ENCODE data around the gene OR5B12. TPM values are rescaled to one million over a fixed set of nuclear protein-coding genes. Genes with fewer than 3 reads are reported as not detected.
"Not testable (repeated sequence)": the region's sequence is repeated elsewhere in the genome, so short reads cannot be mapped to it uniquely, and the experiment has no call there.

Gene OR5B12
- total RNA-seq, 2 experiments from 2014 or later: not detected

GRCh38 chr11:58429273-58429672 lies 12.8 kb downstream of the OR5B12 start:
- Mint-ChIP-seq H3K27me3 (ENCODE audit: low read depth) (peaks cover 2% of the 10 kb centered on the region), H3K36me3 (ENCODE audit: low read depth) (no peaks in the 10 kb centered on the region)

DNA sequence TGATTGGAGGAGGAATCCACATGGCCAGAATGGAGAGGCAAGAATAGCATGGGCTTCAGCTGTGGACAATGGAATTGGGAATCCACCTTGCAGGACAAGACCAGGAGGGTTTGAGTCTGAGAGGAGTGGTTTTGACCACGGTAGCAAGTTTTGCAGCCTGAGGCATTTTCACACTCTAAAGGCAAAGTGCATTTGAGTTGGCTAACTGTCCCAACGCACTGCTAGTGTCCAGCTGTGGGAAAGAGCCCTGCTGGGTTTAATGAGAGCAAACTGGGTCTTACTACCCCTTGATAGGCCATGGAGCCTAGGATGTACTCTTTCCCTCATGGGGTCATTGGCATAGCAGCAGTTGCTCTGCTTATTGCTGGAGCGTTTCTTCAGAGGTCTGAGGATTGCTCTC lies 14.0 kb downstream of the OR5B12 start, which contains the start of gene OR5B2:
Gene OR5B2 (minus strand): TSS at position 101 of the 400 bp plus-strand sequence. CDS start 4,860 bp downstream, outside the sequence.
- intact Hi-C loops (cut with micrococcal nuclease): no loop called here
- Mint-ChIP-seq H3K27me3 (ENCODE audit: low read depth) (peaks cover 4% of the 10 kb centered on the region), H3K27ac (no peak within 1 kb of the TSS), H3K9me3 (peaks cover 6% of the 10 kb centered on the region), H3K36me3 (ENCODE audit: low read depth) (no peaks in the 10 kb centered on the region), H3K4me3 (no peak within 1 kb of the TSS), H3K4me1 (ENCODE audit: low read depth) (no peaks in the 10 kb centered on the region)
- CTCF ChIA-PET: no interaction called here
- DNase-seq: no peak

More at GRCh38 chr11:58429273-58429672, 12.8 kb downstream of the OR5B12 start:
- DNase-seq: no peak
- CTCF ChIA-PET: no interaction called here
- Mint-ChIP-seq H3K9me3 (peaks cover 6% of the 10 kb centered on the region), H3K4me3 (no peak overlapping the region), H3K27ac (no peak overlapping the region), H3K4me1 (ENCODE audit: low read depth) (no peaks in the 10 kb centered on the region)
- intact Hi-C loops (cut with micrococcal nuclease): no loop called here

GRCh38 chr11:58406774-58407173 lies 35.3 kb downstream of the OR5B12 start, which contains the start of gene OR5B3:
Gene OR5B3, minus strand, starts transcription at chr11:58406874. Its CDS starts 3,465 bp downstream, at chr11:58403409.
- Mint-ChIP-seq H3K4me1 (ENCODE audit: low read depth) (no peaks in the 10 kb centered on the region), H3K9me3 (peaks cover 28% of the 10 kb centered on the region), H3K27ac (no peak within 1 kb of the TSS), H3K36me3 (ENCODE audit: low read depth) (peaks cover 3% of the 10 kb centered on the region), H3K4me3 (no peak within 1 kb of the TSS), H3K27me3 (ENCODE audit: low read depth) (peaks cover 11% of the 10 kb centered on the region)
- intact Hi-C loops (cut with micrococcal nuclease): no loop called here
- CTCF ChIA-PET: no interaction called here
- DNase-seq: no peak

DNA sequence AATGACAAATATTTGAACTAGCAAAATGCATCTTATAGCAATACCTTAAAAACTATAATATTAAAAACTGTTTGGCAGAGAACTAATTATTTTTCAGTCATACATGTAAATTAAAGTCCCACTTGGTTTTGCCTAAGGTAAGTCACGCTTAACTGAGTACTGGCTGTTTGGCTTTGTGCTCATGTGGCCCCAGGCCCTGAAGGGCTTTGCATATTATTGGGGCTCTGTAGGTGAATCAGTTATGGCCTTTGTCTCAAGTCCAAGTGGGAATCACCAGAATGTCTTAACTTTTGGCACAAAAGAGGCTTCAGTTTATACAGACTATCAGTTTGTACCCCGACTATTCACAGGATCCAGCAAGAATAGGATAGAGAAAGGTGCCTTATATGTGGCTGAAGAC lies 42.4 kb downstream of the OR5B12 start:
- H3K4me3 Mint-ChIP-seq; H3K27me3 Mint-ChIP-seq (ENCODE audit: low read depth); H3K36me3 Mint-ChIP-seq (ENCODE audit: low read depth); H3K4me1 Mint-ChIP-seq (ENCODE audit: low read depth); CTCF ChIA-PET; DNase-seq; H3K27ac Mint-ChIP-seq; H3K9me3 Mint-ChIP-seq: not testable (repeated sequence)
- intact Hi-C loops (cut with micrococcal nuclease): loop anchor here (10.0 kb wide), 1 partner anchor 125 kb away; no protein-coding TSS in a partner anchor

DNA sequence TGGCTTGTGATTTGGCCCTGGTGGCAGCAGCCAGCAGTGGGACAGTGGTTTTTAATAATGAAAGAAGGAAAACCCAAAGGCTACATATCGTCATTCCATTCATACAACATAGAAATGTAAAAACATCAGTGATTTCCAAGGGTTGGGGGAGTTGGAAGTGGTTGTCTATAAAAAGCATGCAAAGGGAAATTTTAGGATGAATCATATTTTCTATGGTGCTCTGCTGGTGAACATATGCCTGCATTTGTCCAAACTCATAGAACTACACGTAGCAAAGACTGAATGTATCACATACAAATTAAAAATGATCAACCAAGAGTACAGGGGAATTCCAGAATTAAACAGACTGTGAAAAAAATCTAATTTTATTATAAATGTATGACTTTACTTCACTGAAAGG lies 46.5 kb downstream of the OR5B12 start:
- H3K36me3 Mint-ChIP-seq (ENCODE audit: low read depth): no peaks in the 10 kb centered on the region
- no peaks in the 10 kb centered on the region for H3K27me3 Mint-ChIP-seq (ENCODE audit: low read depth)
- peak overlapping the region; percentile 33 for H3K27ac Mint-ChIP-seq
- DNase-seq: no peak
- H3K4me3 Mint-ChIP-seq: no peak overlapping the region
- intact Hi-C loops (cut with micrococcal nuclease): loop anchor here (10.0 kb wide), 1 partner anchor 129 kb away; no protein-coding TSS in a partner anchor
- CTCF ChIA-PET: no interaction called here
- peaks cover 9% of the 10 kb centered on the region for H3K4me1 Mint-ChIP-seq (ENCODE audit: low read depth)
- peaks cover 6% of the 10 kb centered on the region for H3K9me3 Mint-ChIP-seq

DNA sequence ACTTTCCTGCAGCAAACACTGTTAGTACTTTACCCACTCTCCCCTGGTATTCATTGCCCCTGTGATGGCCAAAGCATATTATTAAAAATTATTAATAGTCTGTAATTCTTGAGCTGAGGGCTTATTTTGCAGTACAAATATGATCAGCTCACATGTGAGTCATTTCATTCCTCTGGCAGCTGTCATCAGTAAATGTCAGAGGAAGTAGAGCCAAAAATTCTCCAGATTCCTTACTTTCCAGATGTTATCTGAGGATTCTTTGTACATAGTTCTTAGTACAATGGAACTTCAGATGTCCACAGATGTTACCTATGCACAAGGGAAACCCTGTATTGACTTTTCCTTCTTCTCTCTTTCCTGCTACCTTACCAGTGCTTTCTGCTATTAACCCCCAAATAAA lies 47.8 kb downstream of the OR5B12 start:
- Mint-ChIP-seq H3K9me3 (peaks cover 6% of the 10 kb centered on the region), H3K4me3 (no peak overlapping the region), H3K36me3 (ENCODE audit: low read depth) (no peaks in the 10 kb centered on the region), H3K27me3 (ENCODE audit: low read depth) (peaks cover 2% of the 10 kb centered on the region), H3K4me1 (ENCODE audit: low read depth) (peaks cover 9% of the 10 kb centered on the region), H3K27ac (no peak overlapping the region)
- CTCF ChIA-PET: no interaction called here
- intact Hi-C loops (cut with micrococcal nuclease): loop anchor here (10.0 kb wide), 1 partner anchor 131 kb away; no protein-coding TSS in a partner anchor
- DNase-seq: no peak

DNA sequence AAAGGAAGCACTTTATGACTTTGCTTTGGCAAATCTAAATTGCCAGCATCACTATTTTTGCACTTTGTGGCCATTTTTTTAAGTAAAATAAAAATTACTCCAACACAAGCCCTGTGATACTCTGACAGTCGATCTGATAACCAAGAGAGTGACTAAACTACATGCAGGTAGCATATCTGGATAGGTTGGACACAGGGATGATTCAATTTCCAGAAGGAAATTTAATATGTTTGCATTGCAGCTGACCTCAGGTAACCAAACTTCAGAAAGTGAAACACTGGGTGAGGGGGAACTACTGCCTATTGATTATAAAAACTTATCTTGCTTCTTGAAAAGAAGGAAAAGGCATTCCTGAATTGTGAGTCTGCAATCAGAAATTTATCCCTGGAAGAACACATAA lies 49.3 kb downstream of the OR5B12 start:
- intact Hi-C loops (cut with micrococcal nuclease): loop anchor here (10.0 kb wide), 1 partner anchor 132 kb away; no protein-coding TSS in a partner anchor
- H3K27ac Mint-ChIP-seq: no peak overlapping the region
- CTCF ChIA-PET: no interaction called here

DNA sequence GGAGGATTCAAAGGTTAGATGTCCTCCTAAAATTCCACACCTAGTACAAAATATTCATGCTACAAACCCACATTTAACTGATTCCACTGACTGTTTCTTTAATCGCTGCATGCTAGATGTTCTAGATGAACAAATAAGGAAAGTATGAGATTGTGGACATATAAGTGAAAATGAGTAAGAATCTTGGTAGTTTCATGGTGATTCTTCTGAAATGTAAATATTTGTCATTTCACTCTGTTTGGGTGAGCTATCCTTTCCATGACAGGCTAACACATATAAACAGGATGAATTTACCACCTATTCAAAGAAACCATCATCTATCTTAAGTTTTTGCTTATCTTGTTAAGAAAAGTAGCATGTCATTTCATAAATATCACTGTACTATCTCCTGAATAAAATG lies 50.2 kb downstream of the OR5B12 start:
- DNase-seq: no peak
- intact Hi-C loops (cut with micrococcal nuclease): loop anchor here (10.0 kb wide), 1 partner anchor 133 kb away; no protein-coding TSS in a partner anchor
- H3K27ac Mint-ChIP-seq: no peak overlapping the region
- H3K4me3 Mint-ChIP-seq: no peak overlapping the region
- no peaks in the 10 kb centered on the region for H3K36me3 Mint-ChIP-seq (ENCODE audit: low read depth)
- peaks cover 2% of the 10 kb centered on the region for H3K27me3 Mint-ChIP-seq (ENCODE audit: low read depth)
- peaks cover 6% of the 10 kb centered on the region for H3K9me3 Mint-ChIP-seq
- CTCF ChIA-PET: no interaction called here
- peaks cover 9% of the 10 kb centered on the region for H3K4me1 Mint-ChIP-seq (ENCODE audit: low read depth)

More for the DNA sequence above, 49.3 kb downstream of the OR5B12 start:
- no peaks in the 10 kb centered on the region for H3K36me3 Mint-ChIP-seq (ENCODE audit: low read depth)
- H3K27me3 Mint-ChIP-seq (ENCODE audit: low read depth): peaks cover 2% of the 10 kb centered on the region
- H3K4me3 Mint-ChIP-seq: no peak overlapping the region
- H3K4me1 Mint-ChIP-seq (ENCODE audit: low read depth): peaks cover 9% of the 10 kb centered on the region
- no peak for DNase-seq
- H3K9me3 Mint-ChIP-seq: peaks cover 6% of the 10 kb centered on the region

DNA sequence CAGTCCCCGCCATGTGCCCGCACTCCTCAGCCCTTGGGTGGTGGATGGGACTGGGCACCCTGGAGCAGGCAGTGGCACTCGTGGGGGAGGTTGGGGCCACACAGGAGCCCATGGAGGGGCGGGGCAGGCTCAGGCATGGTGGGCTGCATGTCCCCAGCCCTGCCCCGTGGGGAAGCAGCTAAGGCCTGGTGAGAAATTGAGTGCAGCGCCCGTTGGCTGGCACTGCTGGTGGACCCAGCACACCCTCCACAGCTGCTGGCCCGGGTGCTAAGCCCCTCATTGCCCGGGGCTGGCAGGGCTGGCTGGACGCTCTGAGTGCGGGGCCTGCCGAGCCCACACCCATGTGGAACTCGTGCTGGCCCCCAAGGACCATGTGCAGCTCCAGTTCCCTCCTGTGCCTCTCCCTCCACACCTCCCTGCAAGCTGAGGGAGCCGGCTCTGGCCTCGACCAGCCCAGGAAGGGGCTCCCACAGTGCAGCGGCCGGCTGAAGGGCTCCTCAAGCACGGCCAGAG lies 51.4 kb downstream of the OR5B12 start:
- no peak for DNase-seq
- CTCF ChIA-PET: interaction anchor here (0.9 kb wide), 1 partner anchor 263 kb away, joined by 3 read pairs; no protein-coding TSS in a partner anchor
- H3K4me3 Mint-ChIP-seq: no peak overlapping the region
- no peaks in the 10 kb centered on the region for H3K36me3 Mint-ChIP-seq (ENCODE audit: low read depth)
- no peak overlapping the region for H3K27ac Mint-ChIP-seq
- H3K9me3 Mint-ChIP-seq: peaks cover 6% of the 10 kb centered on the region
- peaks cover 8% of the 10 kb centered on the region for H3K4me1 Mint-ChIP-seq (ENCODE audit: low read depth)
- peaks cover 2% of the 10 kb centered on the region for H3K27me3 Mint-ChIP-seq (ENCODE audit: low read depth)
- intact Hi-C loops (cut with micrococcal nuclease): loop anchor here (10.0 kb wide), 1 partner anchor 134 kb away; no protein-coding TSS in a partner anchor

Other genes with a start within 250 kb of the OR5B12 start
- not detected for gene OR1S2, start 238.1 kb downstream of the OR5B12 start, total RNA-seq
- not detected for gene OR1S1, start 229.5 kb downstream of the OR5B12 start, total RNA-seq
- gene OR10Q1, start 213.3 kb downstream of the OR5B12 start, total RNA-seq: not detected
- not detected for gene OR10W1, start 174.0 kb downstream of the OR5B12 start, total RNA-seq
- not detected for gene OR5B17, start 83.2 kb downstream of the OR5B12 start, total RNA-seq
- not detected for gene OR5B3, start 35.4 kb downstream of the OR5B12 start, total RNA-seq
- gene OR5B2, start 14.1 kb downstream of the OR5B12 start, total RNA-seq: not detected
- not detected for gene OR5B21, start 65.9 kb upstream of the OR5B12 start, total RNA-seq
- 10 to 100 TPM; 84.9 to 85.1 TPM for gene LPXN, start 133.6 kb upstream of the OR5B12 start, total RNA-seq
- gene ZFP91, start 136.8 kb upstream of the OR5B12 start, total RNA-seq: 10 to 100 TPM; 30.5 to 32.6 TPM
- 1 to 10 TPM in 1 of 2 experiments, under 1 TPM in 1; 0.77 to 1.1 TPM for gene CNTF, start 180.4 kb upstream of the OR5B12 start, total RNA-seq

All from activated naive CD4-positive, alpha-beta T cell treated with anti-CD3 and anti-CD28 coated beads for 36 hours (primary cell).